ENCODE data around the gene RAD21L1.

DNA sequence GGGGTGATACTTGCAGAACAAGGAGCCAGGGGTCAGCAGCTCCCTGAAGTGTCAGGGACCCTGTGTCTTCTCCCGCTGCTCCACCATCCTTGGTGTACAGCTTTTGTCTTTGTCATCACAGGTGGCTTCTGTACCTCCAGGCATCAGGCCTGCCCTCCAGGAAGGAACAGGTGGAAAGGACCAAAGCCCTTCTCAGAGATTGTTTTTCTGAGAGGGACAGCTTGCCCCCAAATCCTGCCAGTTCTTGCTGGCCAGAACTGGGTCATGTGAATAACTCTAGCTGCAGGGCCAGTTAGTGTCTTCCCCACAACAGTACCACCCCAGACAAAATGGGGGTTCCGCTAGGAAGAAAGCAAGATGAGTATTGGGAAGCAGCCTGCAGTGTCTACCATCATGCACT is 71.6 kb downstream of the RAD21L1 start:
- TF ChIP-seq ZNF274 (IDR thresholded peaks at IDR 0.05; ENCODE audit: low read depth, low read length) (no peak), SUZ12 (IDR thresholded peaks at IDR 0.05; ENCODE audit: extremely low read depth, insufficient read depth, insufficient read length) (no peak)

Measured in NT2/D1 (cell line).